Activated T-helper 9 cell treated with anti-CD3 and anti-CD28 coated beads, Interleukin-2, amount 50 U/mL, for 16 hours (primary cell): ENCODE measurements around the gene CHRM1.
"Not testable (repeated sequence)": the region's sequence is repeated elsewhere in the genome, so short reads cannot be mapped to it uniquely, and the experiment has no call there.

Experiments used
- DNase-seq: peaks from one replicate; pipeline ENCODE4 v3.0.0-alpha.2; 2020; ENCODE audit warnings: low read depth

The CHRM1 gene

DNA sequence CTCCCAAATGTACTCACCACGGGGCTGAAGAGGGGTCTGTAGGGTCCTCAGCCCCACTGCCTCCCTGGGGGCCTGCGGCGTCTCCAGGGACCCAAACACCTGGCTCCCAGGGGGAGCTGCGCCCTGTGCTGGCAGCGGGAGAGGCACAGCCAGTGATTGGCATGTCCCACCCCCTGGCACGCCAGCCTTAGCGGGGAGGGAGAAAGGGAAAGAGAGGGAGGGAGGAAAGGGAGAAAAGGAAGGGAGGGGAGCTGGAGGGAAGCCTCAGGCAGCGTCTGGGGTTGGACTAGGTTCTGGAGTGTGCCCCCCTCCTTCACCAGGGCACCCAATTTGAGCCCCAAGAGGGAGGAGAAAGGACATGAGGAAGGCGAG is at the start of gene CHRM1:
Gene CHRM1 (minus strand): TSS at position 163 of the 372 bp plus-strand sequence. CDS start 10,263 bp downstream, outside the sequence.
- DNase-seq: no peak

- DNase-seq: no peak
Observed at GRCh38 chr11:62965574-62965973, 44.4 kb upstream of the CHRM1 start.

DNA sequence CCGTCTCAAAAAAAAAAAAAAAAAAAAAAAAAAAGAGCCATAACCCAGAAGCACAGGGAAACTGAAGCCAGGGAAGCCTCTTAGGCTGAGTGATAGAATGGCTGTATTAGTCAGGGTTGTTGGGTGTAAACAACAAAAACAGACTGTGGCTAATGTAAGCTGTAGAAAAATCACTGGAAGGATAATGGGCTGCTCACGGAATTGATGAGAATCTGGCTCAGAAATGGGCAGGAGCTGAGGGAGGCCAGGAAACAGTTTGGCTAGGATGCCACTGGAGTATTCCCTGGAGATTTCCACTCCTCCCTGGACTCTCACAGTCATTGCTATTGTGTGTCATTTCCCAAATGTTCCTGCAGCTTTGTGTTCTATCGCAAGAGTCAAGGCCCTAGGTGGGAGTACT is 41.2 kb upstream of the CHRM1 start:
- DNase-seq: no peak

DNA sequence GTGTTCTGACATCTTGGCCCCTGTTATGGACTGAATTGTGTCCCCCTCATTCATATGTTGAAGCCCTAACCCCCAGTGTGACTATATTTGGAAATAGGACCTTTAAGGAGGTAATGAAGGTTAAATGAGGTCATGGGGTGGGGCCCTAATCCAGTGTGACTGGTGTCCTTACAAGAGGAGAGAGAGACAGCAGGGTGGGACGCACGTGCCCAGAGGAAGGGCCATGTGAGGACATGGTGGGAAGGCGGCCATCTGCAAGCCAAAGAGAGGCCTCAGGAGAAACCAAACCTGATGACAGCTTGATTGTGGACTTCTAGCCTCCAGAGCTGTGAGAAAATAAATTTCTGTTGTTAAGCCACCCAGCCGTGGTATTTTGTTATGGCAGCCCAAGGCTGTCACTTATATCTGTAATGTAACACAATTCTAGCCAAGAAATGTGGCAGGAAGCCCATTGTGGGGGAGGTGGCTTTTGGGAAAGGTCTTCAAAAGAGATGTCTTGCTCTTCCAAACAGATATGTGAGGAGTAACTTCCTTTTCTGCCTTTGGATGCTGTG is 39.9 kb upstream of the CHRM1 start:
- no peak for DNase-seq

DNA sequence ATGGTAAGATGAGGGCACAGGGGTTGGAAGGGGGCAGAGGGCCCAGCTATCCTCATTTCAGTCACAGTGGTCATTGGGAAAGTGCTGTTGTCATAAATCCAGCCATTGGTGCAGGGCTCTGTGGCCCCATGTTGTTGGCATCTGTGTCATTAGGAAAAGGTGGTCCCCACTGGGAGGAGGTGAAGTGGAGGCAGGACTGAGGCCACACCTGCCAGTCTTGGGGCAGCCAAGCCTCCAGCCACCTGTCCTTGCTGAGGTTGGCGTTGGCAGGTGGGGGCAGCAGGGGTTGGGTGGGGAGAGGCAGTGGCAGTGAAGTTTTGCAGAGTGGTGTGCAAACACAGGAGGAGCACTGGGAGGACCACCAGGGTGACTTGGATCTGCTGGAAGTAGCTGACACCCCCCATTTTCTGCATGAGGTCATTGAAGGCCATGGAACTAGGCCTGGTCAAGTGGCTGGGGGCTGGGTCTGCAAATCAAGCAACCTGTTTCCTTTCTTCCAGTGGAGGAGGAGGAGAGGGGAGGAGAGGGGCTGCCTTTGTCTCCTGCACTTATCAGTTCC is 38.3 kb upstream of the CHRM1 start:
- DNase-seq: no peak

- DNase-seq: no peak
Observed at GRCh38 chr11:62958547-62959421, 37.6 kb upstream of the CHRM1 start.

- DNase-seq: no peak
Observed at GRCh38 chr11:62957147-62957546, 36.0 kb upstream of the CHRM1 start.

DNA sequence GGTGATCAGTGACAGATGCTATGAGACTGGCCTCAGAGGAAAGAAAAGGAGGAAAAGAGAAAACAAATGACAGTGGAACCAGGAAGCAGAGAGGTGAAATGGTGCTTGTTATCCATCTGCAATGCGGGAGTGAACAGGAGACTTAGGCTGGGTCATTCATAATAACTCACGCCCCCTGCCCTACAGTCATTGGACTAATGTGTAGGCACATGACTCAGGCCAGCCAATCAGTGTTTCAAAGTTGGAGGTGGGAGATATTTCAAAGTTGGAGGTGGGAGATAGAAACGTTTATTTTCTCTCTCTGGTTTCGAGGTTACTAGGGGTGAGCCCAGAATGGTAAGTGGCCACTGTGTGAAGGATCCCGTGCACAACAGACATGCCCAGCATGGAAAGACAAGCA is 33.3 kb upstream of the CHRM1 start:
- no peak for DNase-seq

- DNase-seq: no peak
Observed at GRCh38 chr11:62953811-62954210, 32.6 kb upstream of the CHRM1 start.

DNA sequence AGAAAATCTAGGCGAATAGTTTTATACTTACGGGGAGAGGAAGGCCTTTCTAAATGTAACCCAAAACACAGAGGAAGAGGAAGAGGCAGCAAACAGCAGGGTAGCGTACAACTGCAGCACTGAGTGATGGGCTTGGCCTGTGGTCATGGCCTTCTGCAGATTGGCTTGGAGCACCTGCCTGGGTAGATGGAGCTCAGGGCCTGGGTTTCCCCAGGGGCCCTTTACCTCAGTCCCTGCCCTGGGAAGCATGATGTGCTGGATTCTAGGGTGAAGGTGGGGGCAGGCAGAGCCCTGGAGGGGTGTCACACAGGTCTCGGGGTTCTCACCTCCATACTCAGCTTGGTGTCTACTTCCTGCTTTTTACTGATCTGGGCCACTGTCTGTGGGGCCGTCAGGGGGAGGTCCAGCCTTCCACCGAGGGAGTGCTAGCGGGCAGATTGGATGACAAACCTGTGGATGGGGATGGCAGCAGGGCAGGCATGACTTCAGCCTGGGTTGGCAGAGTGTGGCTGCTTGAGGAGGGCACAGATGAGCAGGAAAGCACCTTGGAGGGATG is 27.7 kb upstream of the CHRM1 start:
- no peak for DNase-seq

DNA sequence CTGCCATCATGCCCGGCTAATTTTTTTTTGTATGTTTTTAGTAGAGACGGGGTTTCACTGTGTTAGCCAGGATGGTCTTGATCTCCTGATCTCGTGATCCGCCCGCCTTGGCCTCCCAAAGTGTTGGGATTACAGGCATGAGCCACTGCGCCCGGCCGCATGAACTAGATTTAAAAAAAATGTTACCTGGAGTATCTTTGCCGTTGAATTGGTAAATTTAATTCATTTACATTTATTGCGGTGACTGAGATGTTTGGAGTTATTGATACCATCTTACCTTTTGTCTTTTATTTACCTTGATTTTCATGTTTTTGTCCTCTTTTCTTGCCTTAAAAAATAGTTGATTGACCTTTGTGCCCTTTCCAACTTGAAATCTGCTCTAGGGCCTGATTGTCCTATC is 24.4 kb upstream of the CHRM1 start:
- DNase-seq: not testable (repeated sequence)

DNA sequence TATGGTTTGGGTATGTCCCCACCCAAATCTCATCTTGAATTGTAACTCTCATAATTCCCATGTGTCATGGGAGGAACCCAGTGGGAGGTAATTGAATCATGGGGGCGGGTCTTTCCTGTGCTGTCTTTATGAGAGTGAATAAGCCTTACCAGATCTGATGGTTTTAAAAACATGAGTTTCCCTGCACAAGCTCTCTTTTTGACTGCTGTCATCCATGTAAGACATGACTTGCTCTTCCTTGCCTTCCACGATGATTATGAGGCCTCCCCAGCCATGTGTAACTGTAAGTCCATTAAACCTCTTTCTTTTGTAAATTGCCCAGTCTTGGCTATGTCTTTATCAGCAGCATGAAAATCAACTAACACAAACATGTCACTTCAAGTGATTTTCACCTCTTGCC is 16.4 kb upstream of the CHRM1 start:
- DNase-seq: not testable (repeated sequence)

GRCh38 chr11:62934496-62934785 is 13.3 kb upstream of the CHRM1 start:
- no peak for DNase-seq

DNA sequence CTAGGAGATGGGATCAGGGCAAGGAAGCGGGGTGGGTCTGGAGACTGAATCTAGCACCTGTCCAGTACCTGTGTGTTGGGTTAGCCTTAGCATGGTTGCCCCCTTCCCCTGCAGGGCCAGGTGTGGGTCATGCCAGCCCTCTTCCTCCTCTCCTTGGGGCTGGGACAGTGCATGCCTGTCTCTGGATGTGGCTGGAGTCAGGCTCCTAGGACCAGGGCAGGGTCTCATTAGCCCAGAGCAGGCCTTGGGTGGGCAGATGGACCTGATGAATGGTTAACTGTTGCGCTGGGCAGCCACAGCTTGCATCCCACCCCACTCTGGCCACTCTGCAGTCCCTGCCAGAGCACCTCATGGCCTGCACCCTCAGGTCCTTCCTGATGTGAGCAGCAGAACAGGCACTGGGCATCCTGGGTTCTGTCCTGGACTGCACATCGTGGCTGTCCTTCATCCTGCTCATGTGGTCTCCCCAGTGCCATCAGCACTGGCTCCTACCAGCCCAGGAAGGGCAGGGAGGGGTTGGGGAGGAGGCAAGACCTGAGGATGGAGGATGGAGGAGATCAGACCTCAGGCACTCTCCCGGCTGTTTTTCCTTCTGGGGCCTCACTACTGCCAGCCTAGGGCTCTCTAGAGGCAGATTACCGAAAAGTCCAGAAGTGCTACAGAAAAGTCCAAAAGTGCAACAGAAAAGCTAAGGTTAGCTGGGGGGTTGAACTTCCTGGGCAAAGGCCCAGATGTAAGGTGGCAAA is 12.8 kb upstream of the CHRM1 start:
- DNase-seq: no peak

DNA sequence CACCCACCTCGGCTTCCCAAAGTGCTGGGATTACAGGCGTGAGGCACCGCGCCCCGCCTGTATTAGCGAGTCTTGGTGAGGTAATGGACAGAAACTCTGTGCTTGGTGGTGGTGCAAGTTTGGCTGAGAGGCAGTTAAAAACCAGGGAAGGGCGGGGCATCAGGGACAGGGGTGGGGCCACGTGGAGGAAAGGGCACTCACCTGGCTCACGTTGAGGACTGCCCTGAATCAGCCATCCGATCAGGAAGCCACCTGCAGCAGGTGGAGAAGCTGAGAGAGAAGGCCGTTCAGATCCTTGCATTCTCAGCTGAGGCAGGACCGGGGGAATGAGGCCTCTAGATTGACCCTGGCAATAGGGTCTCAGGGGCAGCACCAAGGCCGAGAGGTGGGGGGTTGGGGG is 12.1 kb upstream of the CHRM1 start:
- no peak for DNase-seq

DNA sequence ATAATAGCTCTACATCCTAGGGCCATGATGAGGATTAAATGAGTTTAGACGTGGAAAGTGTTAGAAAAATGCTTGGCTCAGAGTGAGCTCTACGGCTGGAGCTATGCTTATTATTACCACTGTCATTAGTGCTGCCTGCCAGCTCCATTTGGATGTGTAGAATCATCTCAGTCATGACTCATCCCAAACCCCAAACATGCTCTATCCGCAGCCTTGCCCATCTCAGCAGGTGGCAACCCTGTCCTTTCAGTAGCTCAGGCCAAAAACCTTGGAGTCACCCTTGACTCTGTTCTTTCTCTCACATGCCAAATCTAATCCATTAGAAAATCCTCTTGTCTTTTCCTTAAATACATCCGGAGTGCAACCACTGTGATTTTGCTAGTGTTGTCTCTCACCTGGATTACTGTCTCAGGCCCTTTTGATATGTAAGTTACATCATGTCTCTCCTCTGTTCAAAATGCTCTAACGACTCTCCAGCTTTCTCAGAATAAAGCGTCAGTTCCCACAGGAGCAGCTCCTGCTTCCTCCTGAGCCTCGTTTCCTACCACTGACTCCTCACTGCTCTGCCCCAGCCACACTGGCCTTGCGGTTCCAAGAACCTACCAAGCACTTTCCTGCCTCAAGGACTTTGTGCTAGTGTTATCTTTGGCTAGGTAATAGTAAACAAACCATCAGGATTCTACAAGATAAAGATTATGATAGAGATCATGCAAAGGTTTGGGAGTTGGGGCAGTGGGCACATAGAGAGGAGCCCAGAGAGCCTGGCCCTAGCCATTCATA is 10.5 kb upstream of the CHRM1 start:
- no peak for DNase-seq

- no peak for DNase-seq
Observed at GRCh38 chr11:62930666-62931065, 9.5 kb upstream of the CHRM1 start.

GRCh38 chr11:62930157-62930556 is 9.0 kb upstream of the CHRM1 start:
- no peak for DNase-seq

GRCh38 chr11:62928011-62928410 is 6.8 kb upstream of the CHRM1 start:
- DNase-seq: no peak

- no peak for DNase-seq
Observed at GRCh38 chr11:62926680-62927455, 5.7 kb upstream of the CHRM1 start.
